Activated CD8-positive, alpha-beta T cell treated with anti-CD3 and anti-CD28 coated beads for 36 hours (primary cell): ENCODE results near the gene APOBEC3B. TPM values are rescaled to one million over a fixed set of nuclear protein-coding genes. Genes with fewer than 3 reads are reported as not detected.
"Not testable (repeated sequence)": the region's sequence is repeated elsewhere in the genome, so short reads cannot be mapped to it uniquely, and the experiment has no call there.

ENCODE experiments used
- ATAC-seq: fragments of 200-7000 bp; cut with Tn5 transposase; one replicate; pipeline ENCODE4 v1.10.0; 2021; ENCODE audit warnings: mild to moderate bottlenecking, moderate library complexity
- CTCF ChIA-PET: fragments of 350-600 bp; sonication (Branson Sonifier 250); formaldehyde crosslinking; loops from one replicate; lab custom pipeline; 2021; ENCODE audit warnings: antibody characterized with exemption; lab: Charles Lee
- POLR2A ChIA-PET: fragments of 350-600 bp; sonication (Branson Sonifier 250); formaldehyde crosslinking; loops from one replicate; lab custom pipeline; 2021; ENCODE audit warnings: antibody characterized with exemption; lab: Charles Lee
- DNase-seq: peaks from one replicate; pipeline ENCODE4 v3.0.0-alpha.2; 2020
- H3K27ac Mint-ChIP-seq: one replicate; pipeline ENCODE4 v1.8.0; 2021; ENCODE audit warnings: mild to moderate bottlenecking, mixed read lengths
- H3K27me3 Mint-ChIP-seq: one replicate; pipeline ENCODE4 v1.8.0; 2021; ENCODE audit warnings: mixed read lengths
- H3K36me3 Mint-ChIP-seq: one replicate; pipeline ENCODE4 v1.8.0; 2021; ENCODE audit warnings: low read depth, mixed read lengths
- H3K4me1 Mint-ChIP-seq: one replicate; pipeline ENCODE4 v1.8.0; 2021; ENCODE audit warnings: low read depth, mixed read lengths
- H3K4me3 Mint-ChIP-seq: one replicate; pipeline ENCODE4 v1.8.0; 2021; ENCODE audit warnings: mild to moderate bottlenecking, moderate library complexity, mixed read lengths
- H3K9me3 Mint-ChIP-seq: one replicate; pipeline ENCODE4 v1.8.0; 2021; ENCODE audit warnings: mixed read lengths
- CTCF ChIP-seq: fragments of 200-600 bp; IDR thresholded peaks from one replicate; pipeline ENCODE4 v1.8.0; 2022; ENCODE audit warnings: antibody characterized with exemption, mild to moderate bottlenecking
- intact Hi-C: fragments of 100-400 bp; cut with micrococcal nuclease; formaldehyde crosslinking; loops from one replicate; pipeline ENCODE4 v1.10.0; 2022
- total RNA-seq, 2 experiments: library from RNA; stranded (reverse); gene quantifications; one replicate each; pipeline ENCODE4 v1.2.3, GENCODE V29; 2021

The APOBEC3B gene
- total RNA-seq, 2 experiments from 2014 or later, result 5.0 to 5.1 TPM

- H3K27me3 Mint-ChIP-seq, result peaks cover 17% of the 10 kb centered on the region
- CTCF ChIA-PET, result interaction anchor here (0.6 to 6.3 kb wide), 17 partner anchors 9 to 292 kb away, joined by 3 to 36 read pairs (median 4); partner anchors contain the start of genes APOBEC3B and TOMM22
- TF ChIP-seq CTCF, result peak; percentile 93
Measured at GRCh38 chr22:38973289-38974169, 8.6 kb upstream of the APOBEC3B start.

DNA sequence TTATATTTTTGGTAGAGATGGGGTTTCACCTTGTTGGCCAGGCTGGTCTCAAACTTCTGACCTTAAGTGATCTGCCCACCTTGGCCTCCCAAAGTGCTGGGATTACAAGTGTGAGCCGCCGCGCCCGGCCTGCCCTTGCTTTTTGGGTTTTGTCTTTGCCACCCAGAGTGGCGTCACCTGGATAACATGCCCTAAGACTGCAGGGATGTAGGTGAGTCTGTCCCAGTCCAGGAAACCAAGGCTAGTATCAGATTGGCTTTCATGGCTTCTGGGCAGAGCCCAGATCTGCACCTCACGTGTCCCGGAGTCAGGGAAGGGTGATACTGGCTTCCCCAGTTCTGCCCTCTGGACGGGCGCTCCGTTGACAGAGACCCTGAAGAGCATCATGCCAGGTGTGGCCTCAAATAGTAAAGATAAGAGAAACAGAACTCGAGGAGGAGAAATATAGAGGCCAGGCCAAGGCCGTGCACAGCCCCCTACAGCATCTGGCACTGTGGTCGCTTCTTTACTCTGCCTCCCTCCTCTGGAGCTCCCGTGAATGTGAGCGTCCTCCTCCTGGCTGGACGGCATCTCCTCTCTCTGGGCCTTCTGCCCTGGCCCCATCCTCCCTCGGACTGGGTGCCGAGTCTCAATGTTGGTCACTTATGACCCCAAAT is 7.8 kb upstream of the APOBEC3B start:
- ATAC-seq, result no peak
- CTCF ChIA-PET, result interaction anchor here (0.6 to 6.3 kb wide), 14 partner anchors 8 to 293 kb away, joined by 3 to 36 read pairs (median 4); partner anchors contain the start of genes APOBEC3B and TOMM22
- Mint-ChIP-seq H3K36me3 (no peaks in the 10 kb centered on the region), H3K27me3 (peaks cover 14% of the 10 kb centered on the region), H3K4me1 (peaks cover 3% of the 10 kb centered on the region), H3K9me3 (peaks cover 6% of the 10 kb centered on the region), H3K4me3 (no peak overlapping the region), H3K27ac (no peak overlapping the region)
- POLR2A ChIA-PET, result interaction anchor here (1.3 to 1.4 kb wide), 2 partner anchors 103 to 208 kb away, joined by 3 to 5 read pairs; no protein-coding TSS in a partner anchor
- no peak for DNase-seq
- no peak for TF ChIP-seq CTCF
- intact Hi-C loops, result no loop called here

More at GRCh38 chr22:38973289-38974169, 8.6 kb upstream of the APOBEC3B start:
- ATAC-seq, result peak; percentile 97
- H3K36me3 Mint-ChIP-seq, result no peaks in the 10 kb centered on the region
- intact Hi-C loops, result no loop called here
- H3K27ac Mint-ChIP-seq, result no peak overlapping the region
- DNase-seq, result peak; percentile 77
- peaks cover 3% of the 10 kb centered on the region for H3K4me1 Mint-ChIP-seq
- H3K9me3 Mint-ChIP-seq, result peaks cover 6% of the 10 kb centered on the region
- POLR2A ChIA-PET, result interaction anchor here (1.0 to 1.3 kb wide), 2 partner anchors 12 to 207 kb away, joined by 3 to 4 read pairs; no protein-coding TSS in a partner anchor
- no peak overlapping the region for H3K4me3 Mint-ChIP-seq

GRCh38 chr22:38974826-38975175 is 7.3 kb upstream of the APOBEC3B start:
- Mint-ChIP-seq H3K27ac (no peak overlapping the region), H3K4me3 (no peak overlapping the region), H3K9me3 (peaks cover 6% of the 10 kb centered on the region), H3K27me3 (peaks cover 11% of the 10 kb centered on the region), H3K4me1 (peaks cover 3% of the 10 kb centered on the region), H3K36me3 (no peaks in the 10 kb centered on the region)
- ChIA-PET POLR2A (interaction anchor here (1.0 to 1.4 kb wide), 2 partner anchors 104 to 547 kb away, joined by 4 to 5 read pairs; no protein-coding TSS in a partner anchor), CTCF (interaction anchor here (0.9 to 6.3 kb wide), 7 partner anchors 21 to 105 kb away, joined by 3 to 36 read pairs (median 3); no protein-coding TSS in a partner anchor)
- intact Hi-C loops, result no loop called here
- TF ChIP-seq CTCF, result no peak
- ATAC-seq, result no peak
- DNase-seq, result no peak

DNA sequence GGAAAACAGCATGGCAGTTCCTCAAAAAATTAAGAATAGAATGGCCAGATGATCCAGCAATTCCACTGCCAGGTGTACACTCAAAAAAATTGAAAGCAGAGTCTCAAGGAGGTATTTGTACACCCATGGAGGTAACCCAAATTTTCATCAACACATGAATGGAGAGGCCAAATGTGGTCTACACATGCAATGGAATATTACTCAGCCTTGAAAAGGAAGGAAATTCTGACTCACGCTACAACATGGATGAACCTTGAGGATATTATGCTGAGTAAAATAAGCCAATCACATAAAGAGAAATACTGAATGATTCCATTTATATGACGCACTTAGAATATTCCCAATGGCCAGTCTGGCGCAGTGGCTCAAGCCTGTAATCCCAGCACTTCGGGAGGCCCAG is 4.9 kb upstream of the APOBEC3B start:
- H3K9me3 Mint-ChIP-seq, intact Hi-C loops, CTCF ChIA-PET, H3K27ac Mint-ChIP-seq, H3K36me3 Mint-ChIP-seq, ATAC-seq, DNase-seq, H3K27me3 Mint-ChIP-seq, POLR2A ChIA-PET, H3K4me3 Mint-ChIP-seq: not testable (repeated sequence)
- H3K4me1 Mint-ChIP-seq, result peaks cover 16% of the 10 kb centered on the region

- ChIA-PET POLR2A (interaction anchor here (0.9 to 1.2 kb wide), 2 partner anchors 10 to 24 kb away, joined by 3 read pairs; no protein-coding TSS in a partner anchor), CTCF (interaction anchor here (3.7 to 5.6 kb wide), 2 partner anchors 23 to 110 kb away, joined by 18 to 39 read pairs; no protein-coding TSS in a partner anchor)
- not testable (repeated sequence) for H3K36me3 Mint-ChIP-seq
Measured at GRCh38 chr22:38980587-38980986, 1.6 kb upstream of the APOBEC3B start.

More at GRCh38 chr22:38980587-38980986, 1.6 kb upstream of the APOBEC3B start:
- H3K9me3 Mint-ChIP-seq, result peaks cover 14% of the 10 kb centered on the region
- H3K27ac Mint-ChIP-seq, intact Hi-C loops, H3K4me3 Mint-ChIP-seq, DNase-seq, H3K27me3 Mint-ChIP-seq, ATAC-seq: not testable (repeated sequence)
- peaks cover 37% of the 10 kb centered on the region for H3K4me1 Mint-ChIP-seq
